Colonic mucosa (tissue), 4 donors: ENCODE results near the gene CCDC7. TPM values are rescaled to one million over a fixed set of nuclear protein-coding genes. Genes with fewer than 3 reads are reported as not detected.
"Not testable (repeated sequence)": the region's sequence is repeated elsewhere in the genome, so short reads cannot be mapped to it uniquely, and the experiment has no call there.

Experiments
- DNase-seq: peaks from one replicate; pipeline ENCODE4 v3.0.0-alpha.2; 2020
- H3K27ac ChIP-seq: fragments of 200-600 bp; one replicate; pipeline ENCODE4 v1.8.0; 2021
- H3K27me3 ChIP-seq: fragments of 200-600 bp; one replicate; pipeline ENCODE4 v1.8.0; 2021
- H3K36me3 ChIP-seq: fragments of 200-600 bp; one replicate; pipeline ENCODE4 v1.8.0; 2021
- H3K4me1 ChIP-seq: fragments of 200-600 bp; one replicate; pipeline ENCODE4 v1.8.0; 2021; ENCODE audit warnings: mild to moderate bottlenecking
- H3K4me3 ChIP-seq: fragments of 200-600 bp; one replicate; pipeline ENCODE4 v1.8.0; 2021
- H3K9ac ChIP-seq, 2 donors: one replicate each; pipeline ENCODE4 v1.7.0; 2013; ENCODE audit warnings: control low read depth in 2 of 2, low read depth in 2 of 2, low read length in 2 of 2
- H3K9me3 ChIP-seq: fragments of 200-600 bp; one replicate; pipeline ENCODE4 v1.8.0; 2021
- intact Hi-C: fragments of 100-400 bp; cut with DNase I; formaldehyde crosslinking; loops from one replicate; pipeline ENCODE4 v1.14.1; 2022
- total RNA-seq, 2 donors: library from RNA; stranded (reverse); fragmentation: NEBNext Ultra II Directional in 1 of 2; extraction: Animal tissue kit (Norgen Biotek cat#: 25700) in 1 of 2; gene quantifications; one replicate each; pipeline ENCODE4 v1.2.1, GENCODE V29; 2021
- TF ChIP-seq, protein P1 (sequence below): fragments of 200-600 bp; IDR thresholded peaks from one replicate; pipeline ENCODE4 v1.8.0; 2022; ENCODE audit warnings: antibody characterized with exemption, mild to moderate bottlenecking
- donor health status: healthy.
- donor health status: DM: no; HTN: no; CAD: no.
- donor health status: DM: no; HTN: no; CAD: no.

The CCDC7 gene
- total RNA-seq, 2 donors from 2014 or later: 9.9 TPM

GRCh38 chr10:32650246-32650655 lies 204.3 kb downstream of the CCDC7 start:
- H3K4me1 ChIP-seq: no peaks in the 10 kb centered on the region
- H3K4me3 ChIP-seq: no peak overlapping the region
- TF ChIP-seq, protein P1, sequence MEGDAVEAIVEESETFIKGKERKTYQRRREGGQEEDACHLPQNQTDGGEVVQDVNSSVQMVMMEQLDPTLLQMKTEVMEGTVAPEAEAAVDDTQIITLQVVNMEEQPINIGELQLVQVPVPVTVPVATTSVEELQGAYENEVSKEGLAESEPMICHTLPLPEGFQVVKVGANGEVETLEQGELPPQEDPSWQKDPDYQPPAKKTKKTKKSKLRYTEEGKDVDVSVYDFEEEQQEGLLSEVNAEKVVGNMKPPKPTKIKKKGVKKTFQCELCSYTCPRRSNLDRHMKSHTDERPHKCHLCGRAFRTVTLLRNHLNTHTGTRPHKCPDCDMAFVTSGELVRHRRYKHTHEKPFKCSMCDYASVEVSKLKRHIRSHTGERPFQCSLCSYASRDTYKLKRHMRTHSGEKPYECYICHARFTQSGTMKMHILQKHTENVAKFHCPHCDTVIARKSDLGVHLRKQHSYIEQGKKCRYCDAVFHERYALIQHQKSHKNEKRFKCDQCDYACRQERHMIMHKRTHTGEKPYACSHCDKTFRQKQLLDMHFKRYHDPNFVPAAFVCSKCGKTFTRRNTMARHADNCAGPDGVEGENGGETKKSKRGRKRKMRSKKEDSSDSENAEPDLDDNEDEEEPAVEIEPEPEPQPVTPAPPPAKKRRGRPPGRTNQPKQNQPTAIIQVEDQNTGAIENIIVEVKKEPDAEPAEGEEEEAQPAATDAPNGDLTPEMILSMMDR: no peak
- no peak overlapping the region for H3K27ac ChIP-seq
- H3K9ac ChIP-seq: no peak overlapping the region
- H3K9me3 ChIP-seq: no peaks in the 10 kb centered on the region
- intact Hi-C loops: no loop called here
- no peaks in the 10 kb centered on the region for H3K36me3 ChIP-seq
- DNase-seq: no peak
- H3K27me3 ChIP-seq: no peaks in the 10 kb centered on the region

DNA sequence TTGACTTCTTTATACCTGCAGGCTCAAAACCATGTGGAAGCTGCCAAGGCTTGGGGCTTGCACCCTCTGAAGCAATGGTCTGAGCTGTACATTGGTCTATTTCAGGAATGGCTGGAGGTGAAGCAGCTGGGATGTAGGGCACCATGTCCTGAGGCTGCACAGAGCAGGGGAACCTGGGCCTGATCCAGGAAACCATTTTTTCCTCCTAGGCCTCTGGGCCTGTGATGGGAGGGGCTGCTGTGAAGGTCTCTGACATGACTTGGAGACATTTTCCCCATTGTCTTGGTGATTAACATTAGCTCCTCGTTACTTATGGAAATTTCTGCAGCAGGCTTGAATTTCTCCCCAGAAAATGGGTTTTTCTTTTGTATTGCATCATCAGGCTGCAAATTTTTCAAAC lies 211.5 kb downstream of the CCDC7 start:
- H3K4me3 ChIP-seq, H3K4me1 ChIP-seq, H3K9ac ChIP-seq, H3K27ac ChIP-seq, H3K9me3 ChIP-seq, intact Hi-C loops, H3K27me3 ChIP-seq, H3K36me3 ChIP-seq, DNase-seq: not testable (repeated sequence)

DNA sequence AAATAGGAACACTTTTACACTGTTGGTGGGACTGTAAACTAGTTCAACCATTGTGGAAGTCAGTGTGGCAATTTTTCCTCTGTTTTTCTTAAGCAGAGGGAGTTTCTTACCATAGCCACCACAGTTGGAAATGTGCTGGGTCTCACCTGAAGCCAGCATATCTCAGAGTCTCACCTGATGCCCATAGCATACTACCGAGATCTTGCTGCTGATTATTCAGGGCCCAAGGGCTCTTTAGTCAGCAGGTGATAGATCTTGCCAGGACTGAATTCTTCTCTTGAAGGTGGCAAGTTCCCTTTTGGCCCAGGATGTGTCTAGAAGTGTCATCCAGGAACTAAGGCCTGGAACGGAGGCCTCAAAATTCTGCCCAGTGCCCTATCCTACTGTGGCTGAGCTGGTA lies 215.4 kb downstream of the CCDC7 start:
- Histone ChIP-seq H3K4me1 (no peaks in the 10 kb centered on the region), H3K27ac (no peak overlapping the region), H3K4me3 (no peak overlapping the region), H3K27me3 (no peaks in the 10 kb centered on the region), H3K9me3 (no peaks in the 10 kb centered on the region), H3K36me3 (no peaks in the 10 kb centered on the region), H3K9ac (no peak overlapping the region)
- intact Hi-C loops: no loop called here
- TF ChIP-seq, protein P1: no peak
- no peak for DNase-seq

DNA sequence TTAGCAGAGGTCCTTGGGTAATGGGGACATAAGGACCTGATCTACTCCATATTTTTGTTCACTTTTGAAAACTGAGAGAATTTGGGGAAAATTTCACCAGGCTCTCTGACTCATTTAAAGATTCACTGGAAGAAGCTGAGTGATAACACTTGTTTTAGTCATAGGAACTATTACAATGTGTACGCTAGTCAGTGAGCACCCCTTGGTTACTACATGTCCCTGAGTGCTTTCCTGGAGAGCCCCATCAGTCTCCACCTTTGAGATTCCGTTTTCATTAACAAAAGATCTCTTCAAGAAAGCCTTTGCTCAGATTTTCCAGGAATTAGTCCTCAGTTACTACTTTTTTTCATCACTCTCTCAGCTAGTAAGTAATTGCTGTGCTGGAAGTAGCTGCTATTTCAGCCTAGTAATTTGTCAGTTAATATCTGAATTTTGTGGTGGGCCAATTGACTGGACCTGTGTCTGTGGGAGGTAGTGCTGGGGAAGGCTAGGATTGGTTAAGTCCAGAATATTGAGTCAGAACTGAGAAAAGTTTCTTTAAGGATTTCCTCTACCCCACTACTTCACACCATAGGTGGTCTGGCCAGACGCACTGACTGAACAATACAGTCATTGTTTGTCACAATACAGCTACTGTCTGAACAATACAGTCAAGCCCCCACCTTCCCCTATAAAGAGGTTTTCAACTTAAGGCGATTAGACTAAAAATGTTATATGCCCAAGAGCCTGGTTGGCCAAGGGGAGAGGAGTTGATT lies 235.0 kb downstream of the CCDC7 start:
- intact Hi-C loops: no loop called here

GRCh38 chr10:32684291-32684690 lies 238.4 kb downstream of the CCDC7 start:
- H3K27me3 ChIP-seq: no peaks in the 10 kb centered on the region
- no peak overlapping the region for H3K9ac ChIP-seq
- no peak overlapping the region for H3K27ac ChIP-seq
- intact Hi-C loops: no loop called here
- TF ChIP-seq, protein P1: no peak
- H3K36me3 ChIP-seq: no peaks in the 10 kb centered on the region
- no peaks in the 10 kb centered on the region for H3K9me3 ChIP-seq
- no peaks in the 10 kb centered on the region for H3K4me1 ChIP-seq
- H3K4me3 ChIP-seq: no peak overlapping the region
- no peak for DNase-seq

More for the DNA sequence above, 235.0 kb downstream of the CCDC7 start:
- no peak overlapping the region for H3K27ac ChIP-seq
- no peak overlapping the region for H3K4me3 ChIP-seq
- H3K27me3 ChIP-seq: no peaks in the 10 kb centered on the region
- no peaks in the 10 kb centered on the region for H3K9me3 ChIP-seq
- TF ChIP-seq, protein P1: no peak
- H3K9ac ChIP-seq: no peak overlapping the region
- no peaks in the 10 kb centered on the region for H3K4me1 ChIP-seq
- H3K36me3 ChIP-seq: no peaks in the 10 kb centered on the region
- DNase-seq: no peak

GRCh38 chr10:32687116-32687515 lies 241.2 kb downstream of the CCDC7 start:
- DNase-seq: no peak
- H3K4me1 ChIP-seq: no peaks in the 10 kb centered on the region
- intact Hi-C loops: no loop called here
- no peak overlapping the region for H3K27ac ChIP-seq
- TF ChIP-seq, protein P1: no peak
- no peaks in the 10 kb centered on the region for H3K9me3 ChIP-seq
- no peak overlapping the region for H3K9ac ChIP-seq
- H3K4me3 ChIP-seq: no peak overlapping the region
- H3K36me3 ChIP-seq: no peaks in the 10 kb centered on the region
- H3K27me3 ChIP-seq: no peaks in the 10 kb centered on the region
